Lower leg skin (tissue), 4 donors: ENCODE results near the gene PPL. TPM values are rescaled to one million over a fixed set of nuclear protein-coding genes. Genes with fewer than 3 reads are reported as not detected.

Experiments used
- DNase-seq, 2 donors: peaks; one replicate each; pipeline ENCODE4 v3.0.0-alpha.2; 2019; ENCODE audit warnings: low spot score in 2 of 2
- H3K4me3 ChIP-seq: fragments of 200-600 bp; sonication (generic); 2 replicates; pipeline ENCODE4 v1.5.1; 2017; ENCODE audit warnings: mild to moderate bottlenecking, low read depth; ENCODE audit not compliant: poor library complexity, severe bottlenecking
- CTCF ChIP-seq, 3 donors: fragments of 450-650 bp; IDR thresholded peaks; one replicate each; pipeline ENCODE4 v1.5.1; 2016; ENCODE audit warnings: antibody characterized with exemption in 3 of 3, mild to moderate bottlenecking in 3 of 3, moderate library complexity in 2 of 3
- POLR2A ChIP-seq, 2 donors: fragments of 450-650 bp; IDR thresholded peaks; one replicate each; pipeline ENCODE4 v1.6.1; 2016 to 2017; ENCODE audit warnings: antibody characterized with exemption in 2 of 2, mild to moderate bottlenecking in 1 of 2, moderate library complexity in 1 of 2
- WGBS, 2 donors: methylation state at CpG; one replicate each; pipeline ENCODE4 v1.1.5; 2018; 5-methylcytosine and 5-hydroxymethylcytosine counted together
- intact Hi-C: fragments of 100-400 bp; cut with DNase I; formaldehyde crosslinking; loops from one replicate; pipeline ENCODE4 v1.15.0; 2023; ENCODE audit warnings: low total_unique reads
- total RNA-seq, 4 donors: library from RNA; depleted of rRNA; stranded (reverse); fragments of >200 nt; gene quantifications; one replicate each; pipeline ENCODE4 v1.1.0, GENCODE V29; 2016

Gene PPL
- total RNA-seq, 4 donors from 2014 or later, result 445 to 545 (median 495) TPM

GRCh38 chr16:4846901-4847773, 89.8 kb downstream of the PPL start, which contains the start of the genes GLYR1 and UBN1:
GLYR1 (minus strand) TSS chr16:4847288; CDS start chr16:4847265, 23 bp downstream.
UBN1 (plus strand) TSS chr16:4847481; CDS start chr16:4852918, 5,437 bp downstream.
- H3K4me3 ChIP-seq, result peak within 1 kb of the TSS; percentile 93
- 0% methylated on average over 15 to 69 of the region's 126 CpGs for WGBS, 2 donors
- intact Hi-C loops, result no loop called here
- TF ChIP-seq CTCF (IDR thresholded peaks at IDR 0.05) (no peak), POLR2A (IDR thresholded peaks at IDR 0.05) (no peak)
- peak; percentile 99 to 100 for DNase-seq

GRCh38 chr16:4846503-4846900, 90.4 kb downstream of the PPL start:
- no peak for TF ChIP-seq POLR2A (IDR thresholded peaks at IDR 0.05)
- no peak for TF ChIP-seq CTCF (IDR thresholded peaks at IDR 0.05)
- DNase-seq, result peak; percentile 47 to 89
- peak overlapping the region; percentile 93 for H3K4me3 ChIP-seq
- intact Hi-C loops, result no loop called here
- 0% methylated on average over 21 to 24 of the region's 27 CpGs for WGBS, 2 donors

GRCh38 chr16:4840984-4841383, 96.0 kb downstream of the PPL start:
- no peak for TF ChIP-seq CTCF (IDR thresholded peaks at IDR 0.05)
- no peak for TF ChIP-seq POLR2A (IDR thresholded peaks at IDR 0.05)
- 76% methylated on average over 5 of the region's 5 CpGs for WGBS, 2 donors
- no peak overlapping the region for H3K4me3 ChIP-seq
- DNase-seq, result no peak
- intact Hi-C loops, result no loop called here

GRCh38 chr16:4839942-4840341, 97.0 kb downstream of the PPL start:
- 74% methylated on average over 5 of the region's 5 CpGs for whole genome bisulfite sequencing, 2 donors
- peak in 1 of 2 donors; percentile 40 for DNase-seq
- H3K4me3 ChIP-seq, result no peak overlapping the region
- intact Hi-C loops, result no loop called here
- TF ChIP-seq POLR2A (IDR thresholded peaks at IDR 0.05) (no peak), CTCF (IDR thresholded peaks at IDR 0.05) (no peak)

- peak in 1 of 2 donors; percentile 7 for DNase-seq
- TF ChIP-seq CTCF (IDR thresholded peaks at IDR 0.05) (no peak), POLR2A (IDR thresholded peaks at IDR 0.05) (no peak)
- H3K4me3 ChIP-seq, result no peak overlapping the region
- intact Hi-C loops, result no loop called here
- WGBS, 2 donors, result 87 to 88% methylated on average over 13 of the region's 13 CpGs
Measured at GRCh38 chr16:4837733-4838501, 99.0 kb downstream of the PPL start.
